T-helper 9 cell (primary cell): ENCODE data around the gene RNASE9.
"Not testable (repeated sequence)": the region's sequence is repeated elsewhere in the genome, so short reads cannot be mapped to it uniquely, and the experiment has no call there.

ENCODE experiments used
- DNase-seq: peaks from one replicate; pipeline ENCODE4 v3.0.0-alpha.2; 2020
- total RNA-seq, 2 donors: gene quantifications; one replicate each; lab custom pipeline; 2026; lab: John Stamatoyannopoulos, UW

The RNASE9 gene
- total RNA-seq = 0 reads per million in 2 donors

DNA sequence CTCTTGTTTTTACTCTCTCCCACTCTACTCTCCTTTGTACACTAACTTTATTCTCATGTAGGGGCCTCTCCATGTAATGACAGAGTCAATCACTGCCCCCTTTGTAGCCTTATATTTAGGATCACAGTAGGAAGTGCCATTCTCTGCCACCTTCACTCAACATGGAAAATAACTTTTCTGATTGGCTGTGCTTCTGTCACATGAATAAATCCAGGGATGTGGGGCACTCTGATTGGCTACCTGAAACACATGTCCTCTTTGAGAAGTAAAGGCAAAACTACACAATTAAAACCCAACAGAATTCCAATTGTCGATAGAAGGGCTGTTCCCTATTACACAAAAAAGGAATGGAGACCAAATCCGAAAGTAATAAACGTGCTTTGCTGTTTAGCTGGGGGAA, at the start of gene RNASE9:
Gene RNASE9 (minus strand): TSS at position 87 of the 400 bp plus-strand sequence.
- DNase-seq = no peak

DNA sequence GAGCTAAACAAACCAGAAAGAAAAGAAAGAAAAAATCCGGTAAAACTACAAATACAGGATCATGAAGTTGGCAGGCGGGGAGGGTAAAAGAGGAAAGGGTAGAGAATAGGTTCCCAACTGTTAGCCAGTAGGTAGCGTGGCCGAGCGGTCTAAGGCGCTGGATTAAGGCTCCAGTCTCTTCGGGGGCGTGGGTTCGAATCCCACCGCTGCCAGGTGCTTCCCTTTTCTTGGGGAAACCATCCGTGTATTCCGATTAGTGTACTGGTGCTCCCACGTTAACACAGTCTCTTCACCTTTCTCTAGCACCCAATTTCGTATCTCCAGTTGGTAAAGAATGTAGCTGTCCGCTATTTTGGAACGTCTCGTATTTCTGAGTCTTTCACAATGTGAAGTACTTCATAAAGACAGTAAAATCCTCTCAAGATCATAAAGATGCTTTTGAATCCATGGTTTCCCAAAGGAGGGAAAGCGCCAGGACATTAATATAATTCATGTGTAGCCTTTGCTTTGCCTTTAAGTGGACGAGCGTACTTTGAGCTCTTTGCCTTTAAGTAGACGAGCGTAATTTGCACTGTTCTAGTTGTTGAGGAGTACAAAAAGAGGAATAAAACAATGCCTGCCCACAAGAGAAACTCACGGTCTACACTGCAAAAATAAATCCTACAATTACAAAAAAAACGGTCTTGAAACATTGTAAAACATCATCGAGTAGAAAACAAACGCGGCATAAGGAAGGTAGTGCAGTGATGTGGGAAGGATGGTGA, 49.3 kb upstream of the RNASE9 start:
- peak; percentile 69 for DNase-seq

DNA sequence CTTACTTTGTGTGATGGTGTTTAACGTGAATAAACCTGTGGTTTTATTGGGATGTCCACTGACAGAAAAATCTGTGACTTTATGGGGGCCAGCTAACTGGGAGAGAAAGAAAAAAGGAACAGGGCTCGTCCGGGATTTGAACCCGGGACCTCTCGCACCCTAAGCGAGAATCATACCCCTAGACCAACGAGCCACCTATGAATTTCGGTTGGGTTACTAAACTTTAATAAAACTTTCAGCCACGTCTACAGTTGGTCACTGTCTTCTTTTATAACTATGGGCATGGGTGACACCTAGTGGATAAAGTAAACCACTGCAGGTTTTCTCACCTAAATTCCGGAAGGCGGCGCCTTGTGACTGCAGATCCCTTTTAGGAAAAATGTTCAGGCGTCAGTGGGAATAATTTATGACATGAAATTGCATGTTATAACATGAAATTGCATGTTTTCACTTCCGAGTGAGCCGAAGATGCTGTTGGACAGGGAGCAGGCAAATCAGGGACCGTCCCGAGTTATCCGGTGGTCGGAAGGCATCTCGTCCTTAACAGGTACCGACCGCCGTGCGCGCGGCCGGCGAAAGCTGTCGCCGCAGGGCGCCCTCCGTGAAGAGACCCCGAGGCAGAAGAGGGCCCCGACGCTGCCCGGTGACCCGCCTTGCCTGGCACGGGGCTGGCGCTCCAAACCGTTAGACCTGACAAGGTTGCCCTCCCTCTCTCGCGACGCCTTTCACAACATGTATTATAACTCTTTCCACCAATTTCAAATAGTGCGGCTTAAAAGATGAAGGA, 48.6 kb upstream of the RNASE9 start:
- peak; percentile 36 for DNase-seq

DNA sequence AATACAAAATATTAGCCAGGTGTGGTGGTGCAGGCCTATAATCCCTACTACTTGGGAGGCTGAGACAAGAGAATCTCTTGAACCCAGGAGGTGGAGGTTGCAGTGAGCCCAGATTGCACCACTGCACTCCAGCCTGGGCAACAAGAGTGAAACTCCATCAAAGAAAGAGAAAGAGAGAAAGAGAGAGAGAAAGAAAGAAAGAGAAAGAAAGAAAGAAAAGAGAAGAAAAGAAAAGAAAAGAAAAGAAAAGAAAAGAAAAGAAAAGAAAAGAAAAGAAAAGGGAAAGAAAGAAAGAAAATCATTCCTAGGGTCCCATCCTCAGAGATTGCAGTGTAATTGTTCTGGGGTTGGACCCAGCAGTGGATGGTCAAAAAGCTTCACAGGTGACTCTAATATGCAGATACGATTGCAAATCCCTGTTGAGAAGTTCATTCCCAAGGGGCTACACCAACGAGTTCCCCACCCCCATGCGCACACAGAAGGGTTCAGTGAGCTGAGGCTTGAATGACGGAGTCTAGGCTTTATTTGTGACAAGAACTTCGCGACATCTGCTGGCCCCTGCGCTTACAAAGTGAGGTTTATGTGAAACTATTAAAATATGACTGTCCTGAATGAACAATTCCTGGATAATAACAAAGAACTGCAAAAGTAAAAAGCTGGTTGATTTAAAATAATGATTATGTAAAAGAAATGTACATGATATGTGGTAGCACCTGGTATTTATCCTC, 47.7 kb upstream of the RNASE9 start:
- no peak for DNase-seq

DNA sequence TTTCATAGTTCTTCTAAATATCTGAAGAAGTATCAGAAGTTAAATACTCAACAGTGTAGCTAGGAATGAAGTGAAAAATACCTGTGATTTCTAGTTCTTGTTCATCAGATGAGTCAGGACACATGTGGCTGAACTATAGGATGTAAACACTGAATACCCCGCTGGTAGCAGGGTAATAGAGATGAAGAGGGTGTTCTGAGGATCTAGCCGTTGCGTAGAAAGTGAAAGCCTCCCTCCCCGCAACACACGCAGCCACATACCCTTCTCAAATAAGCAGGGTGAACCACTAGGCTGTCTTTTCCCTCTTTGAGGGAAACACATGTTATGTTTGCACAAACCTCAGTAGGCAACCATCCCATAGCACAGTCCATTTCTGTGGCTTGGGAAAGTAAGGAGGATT, 46.8 kb upstream of the RNASE9 start:
- DNase-seq = no peak

DNA sequence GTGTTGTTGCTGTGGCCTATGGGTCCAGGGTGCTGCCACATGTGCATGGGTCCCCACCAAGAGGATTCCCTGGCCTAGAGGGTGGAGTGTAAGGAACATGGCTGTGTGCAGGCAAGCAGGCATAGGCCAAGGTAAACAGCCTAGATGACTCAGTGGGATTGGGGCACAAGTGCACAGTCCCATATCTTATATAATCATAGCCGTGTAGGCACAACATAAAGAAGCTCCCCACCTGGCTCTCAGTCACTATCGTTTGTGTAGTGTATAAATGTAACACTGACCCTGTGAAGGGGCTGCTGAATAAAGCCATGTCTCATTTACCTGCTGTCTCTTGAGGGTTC, 46.0 kb upstream of the RNASE9 start:
- DNase-seq = no peak

DNA sequence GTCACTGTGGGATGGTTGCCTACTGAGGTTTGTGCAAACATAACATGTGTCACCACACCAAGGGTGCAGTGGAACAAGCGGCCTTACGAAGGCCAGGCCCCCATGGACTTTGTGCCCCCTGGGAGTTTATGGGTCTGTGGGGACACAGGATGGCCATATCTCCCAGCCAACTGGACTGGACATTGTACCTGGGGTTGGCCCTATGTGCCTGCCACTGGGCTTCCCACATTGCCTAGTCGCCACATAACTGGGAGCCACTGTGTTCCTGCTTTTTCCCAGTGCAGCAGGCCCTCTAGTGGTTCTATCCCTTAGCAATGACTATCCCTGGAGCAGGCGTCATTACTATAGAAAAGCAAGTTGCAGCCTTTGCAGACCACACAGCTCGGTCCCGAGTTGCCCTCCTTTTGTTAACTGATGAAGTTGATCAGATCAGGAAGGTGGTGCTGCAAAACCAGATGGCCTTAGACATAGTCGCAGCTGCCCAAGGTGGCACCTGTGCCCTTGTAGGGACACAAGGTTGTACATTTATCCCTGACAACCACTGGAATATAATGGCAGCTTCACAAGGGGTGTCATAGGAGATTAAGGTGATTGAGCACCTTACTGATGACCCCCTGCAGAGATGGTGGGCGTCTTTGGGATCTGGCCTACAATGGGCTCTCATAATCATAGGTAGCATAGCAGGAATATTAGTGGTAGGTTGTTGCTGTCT, 45.5 kb upstream of the RNASE9 start:
- no peak for DNase-seq

DNA sequence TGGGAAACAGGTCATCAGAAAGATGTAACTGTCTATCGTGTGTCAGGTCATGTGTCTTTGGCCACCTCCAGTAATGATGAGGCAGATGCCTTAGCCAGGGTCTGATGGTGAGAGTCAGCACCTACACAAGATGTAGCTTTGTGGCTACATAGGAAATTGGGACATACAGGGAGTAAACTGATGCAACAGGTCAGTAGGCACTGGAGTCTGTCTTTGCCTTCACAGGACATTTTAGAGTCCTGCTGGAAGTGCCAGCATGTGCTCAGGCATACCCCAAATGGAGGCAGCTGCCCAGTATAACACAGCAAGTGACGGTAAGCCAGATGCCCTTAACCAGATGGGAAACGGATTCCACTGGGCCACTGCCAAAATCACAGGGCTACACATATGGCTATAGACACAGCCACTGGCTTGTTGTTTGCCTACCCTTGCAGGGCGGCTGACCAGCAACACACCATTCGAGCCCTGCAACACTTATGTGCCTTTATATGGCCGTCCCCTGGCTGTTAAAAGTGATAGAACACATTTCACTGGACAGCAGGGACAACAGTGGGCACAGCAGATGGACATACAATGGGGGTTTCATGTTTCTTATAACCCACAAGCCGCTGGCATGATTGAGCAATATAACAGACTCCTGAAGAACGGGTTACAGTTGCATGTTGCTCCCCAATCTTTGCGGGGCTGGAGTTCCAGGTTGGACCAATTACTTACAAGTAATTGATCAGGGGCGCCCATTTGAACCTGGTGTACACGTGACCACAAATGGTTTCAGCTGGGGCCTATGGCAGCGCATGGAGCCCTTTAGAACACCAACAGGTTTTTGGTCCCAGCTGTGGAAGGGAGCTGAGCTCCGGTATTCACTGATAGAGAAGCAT, 43.2 kb upstream of the RNASE9 start:
- no peak for DNase-seq

DNA sequence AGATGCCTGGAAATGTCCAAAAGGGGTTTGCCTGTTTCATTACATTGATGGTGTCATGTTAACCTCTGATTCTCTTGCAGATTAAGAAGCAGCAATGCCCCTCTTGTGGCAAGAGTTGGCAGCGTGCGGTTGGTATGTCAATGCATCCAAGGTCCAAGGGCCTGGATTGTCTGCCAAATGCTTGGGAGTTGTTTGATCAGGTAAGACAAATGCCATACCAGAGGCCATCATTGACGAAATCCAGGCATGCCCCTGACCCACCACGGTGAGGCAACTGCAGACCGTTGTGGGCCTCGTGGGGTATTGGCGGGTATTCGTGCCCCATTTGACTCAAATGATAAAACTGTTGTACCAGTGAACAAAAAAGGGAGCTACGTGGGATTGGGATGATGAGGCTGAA, 41.7 kb upstream of the RNASE9 start:
- DNase-seq = no peak

DNA sequence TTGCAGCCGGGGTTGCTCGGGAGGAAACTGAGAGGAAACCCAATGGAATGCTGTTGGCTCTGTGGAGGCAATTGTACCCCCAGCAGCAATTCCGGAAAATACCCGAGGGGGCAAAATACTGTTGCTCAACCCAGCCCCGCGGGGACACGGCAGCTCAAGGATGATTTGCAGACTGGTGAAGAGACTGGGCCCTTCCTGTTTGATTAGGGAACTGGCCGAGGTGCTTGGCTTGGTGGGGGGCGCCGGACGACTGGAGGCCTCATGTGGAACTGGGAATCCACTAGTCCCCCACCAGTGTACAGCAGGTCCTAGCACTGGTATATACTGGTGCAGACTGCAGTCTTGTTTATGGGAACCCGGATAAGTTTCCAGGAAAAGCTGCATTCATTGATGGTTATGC, 40.7 kb upstream of the RNASE9 start:
- DNase-seq = no peak

DNA sequence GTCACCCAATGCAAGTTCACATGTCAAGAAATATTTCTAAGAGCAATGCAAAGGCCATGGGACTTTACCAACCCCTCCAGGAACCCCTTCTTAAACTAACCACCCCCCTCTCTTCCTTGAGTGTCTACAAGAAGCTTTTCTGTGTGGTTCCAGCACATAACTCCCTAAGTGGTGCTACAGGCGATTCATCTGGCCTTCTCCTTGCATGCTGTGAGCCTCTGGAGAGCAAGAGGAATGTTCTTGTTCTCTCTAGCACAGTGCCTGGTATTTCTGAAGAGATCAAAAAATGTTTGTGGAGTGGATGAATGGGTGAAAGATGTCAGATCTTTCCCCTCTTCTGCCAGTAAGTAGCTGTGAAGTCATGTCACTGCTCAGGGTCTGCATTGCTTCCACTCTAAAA, 36.3 kb upstream of the RNASE9 start:
- no peak for DNase-seq

DNA sequence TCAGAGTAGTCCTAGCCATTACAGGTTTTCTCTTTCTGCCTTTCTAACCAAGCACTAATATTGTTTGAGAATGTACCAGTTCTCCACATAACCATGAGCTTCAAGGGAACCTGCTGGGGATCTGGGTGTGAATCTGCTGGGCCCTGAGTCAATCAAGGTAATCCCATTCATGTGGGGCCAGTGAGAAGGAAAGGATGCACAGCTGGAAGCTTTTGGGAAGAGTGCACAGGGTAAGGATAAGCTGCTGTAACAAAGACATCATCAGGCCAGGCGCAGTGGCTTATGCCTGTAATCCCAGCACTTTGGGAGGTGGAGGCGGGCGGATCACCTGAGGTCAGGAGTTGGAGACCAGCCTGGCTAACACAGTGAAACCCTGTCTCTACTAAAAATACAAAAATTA, 34.9 kb upstream of the RNASE9 start:
- DNase-seq = not testable (repeated sequence)

DNA sequence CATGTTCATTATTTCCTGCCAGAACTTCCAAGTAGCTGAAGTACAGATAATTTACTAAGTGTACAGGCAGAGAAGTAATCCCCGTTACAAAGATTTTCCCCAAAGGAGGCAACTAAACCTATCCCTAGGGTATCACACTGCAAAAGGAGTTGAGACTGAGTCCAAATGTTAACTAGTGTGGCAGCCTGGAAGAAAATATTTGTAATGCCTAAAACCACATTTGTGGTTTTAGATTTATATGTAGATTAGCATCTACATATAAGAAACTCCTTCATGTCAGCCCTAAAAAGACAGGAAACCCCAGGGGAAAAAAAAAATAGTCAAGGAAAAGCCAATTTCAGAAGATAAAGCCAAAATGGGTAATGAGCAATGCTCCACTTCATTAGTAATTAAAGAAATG, 31.7 kb upstream of the RNASE9 start:
- DNase-seq = no peak

DNA sequence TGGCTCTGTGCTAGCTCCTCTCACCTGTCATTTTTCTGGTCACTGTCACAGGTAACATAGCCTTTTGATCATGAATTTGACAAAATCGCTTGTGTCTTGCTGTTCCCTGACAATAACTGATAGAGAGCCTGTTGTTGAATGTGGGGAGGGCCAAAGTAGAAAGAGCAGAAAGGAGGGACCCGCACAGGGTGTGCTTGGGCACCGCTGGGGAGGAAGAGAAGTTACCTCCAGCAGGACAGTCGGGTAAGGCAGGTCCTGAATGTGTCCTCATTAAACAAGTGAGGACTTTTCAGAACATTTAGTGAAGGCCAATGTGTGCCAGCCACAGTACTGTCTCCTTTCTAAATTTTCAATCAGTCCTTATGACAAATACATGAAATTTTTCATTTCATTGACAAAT, 30.4 kb upstream of the RNASE9 start, which contains the start of gene RNASE12:
Gene RNASE12 (minus strand): TSS at position 142 of the 400 bp plus-strand sequence. CDS start 653 bp downstream, outside the sequence.
- DNase-seq = no peak

DNA sequence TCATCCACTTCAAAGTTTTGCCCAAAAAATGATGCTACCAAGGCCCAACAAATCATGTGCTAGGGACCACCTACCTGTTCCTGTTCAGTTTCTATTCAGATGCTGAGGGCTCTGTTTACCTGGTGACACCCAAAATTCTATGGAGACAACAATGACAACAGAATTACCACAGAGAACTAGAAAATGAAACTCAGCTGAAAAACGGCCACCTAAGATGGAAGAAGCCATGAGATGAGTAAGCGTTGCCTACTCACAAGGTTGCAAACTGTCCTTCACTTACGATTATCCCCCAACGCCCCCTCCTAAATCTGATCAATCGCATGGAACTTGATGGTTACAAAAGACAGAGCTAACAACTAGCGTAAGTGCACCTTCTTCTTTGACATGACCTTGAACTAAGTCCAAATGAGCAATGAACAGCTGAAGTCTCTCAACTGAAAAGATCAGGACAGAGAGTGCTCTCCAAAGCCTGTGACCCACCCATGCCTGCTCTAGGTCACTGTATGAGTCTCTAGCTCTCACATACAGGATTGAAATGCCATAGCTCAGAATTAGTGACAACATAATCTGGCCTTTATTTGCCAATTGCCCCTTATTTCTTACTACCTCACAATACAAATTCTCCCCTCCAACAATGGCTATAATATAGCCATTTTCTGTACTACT, 26.8 kb upstream of the RNASE9 start, which contains the start of gene RNASE11:
Gene RNASE11 (minus strand): TSS at position 513 of the 666 bp plus-strand sequence.
- no peak for DNase-seq

DNA sequence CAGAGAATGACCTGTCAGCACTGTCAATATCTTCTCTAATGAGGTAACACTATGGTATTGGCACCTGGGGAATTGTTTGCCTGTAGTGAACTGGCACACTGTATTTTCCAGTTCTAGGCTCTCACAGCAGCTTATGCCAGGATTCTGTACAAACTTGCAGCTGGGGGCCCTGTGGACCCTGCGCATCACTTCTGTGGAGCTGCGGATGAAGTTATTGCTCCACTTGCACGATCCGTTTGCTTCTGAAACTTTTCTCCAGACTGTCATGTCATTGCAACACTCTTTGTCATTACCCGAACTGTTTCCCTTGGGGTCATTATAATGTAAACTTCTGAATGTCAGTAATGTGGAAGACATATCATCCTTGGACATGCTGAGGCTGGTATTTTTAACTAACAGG, 23.1 kb upstream of the RNASE9 start:
- DNase-seq = no peak

DNA sequence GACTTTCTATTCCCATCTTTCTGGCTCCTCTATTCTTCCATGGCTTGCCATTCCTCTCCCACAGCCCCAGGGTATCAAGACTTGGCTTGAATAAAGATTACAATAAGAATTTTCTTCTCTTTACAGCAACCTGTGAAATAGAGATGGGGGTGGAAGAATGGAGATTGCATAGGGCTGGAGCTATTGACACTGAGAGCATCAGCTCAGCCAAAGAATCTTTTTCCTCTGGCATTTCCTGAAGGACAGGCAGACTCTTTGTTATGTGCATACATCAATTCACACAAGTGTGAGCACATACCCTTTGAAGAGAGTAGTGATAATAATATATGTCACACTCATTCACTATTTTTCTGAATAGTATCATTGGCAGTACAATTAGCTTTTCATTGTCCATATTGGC, 22.3 kb upstream of the RNASE9 start:
- DNase-seq = no peak

DNA sequence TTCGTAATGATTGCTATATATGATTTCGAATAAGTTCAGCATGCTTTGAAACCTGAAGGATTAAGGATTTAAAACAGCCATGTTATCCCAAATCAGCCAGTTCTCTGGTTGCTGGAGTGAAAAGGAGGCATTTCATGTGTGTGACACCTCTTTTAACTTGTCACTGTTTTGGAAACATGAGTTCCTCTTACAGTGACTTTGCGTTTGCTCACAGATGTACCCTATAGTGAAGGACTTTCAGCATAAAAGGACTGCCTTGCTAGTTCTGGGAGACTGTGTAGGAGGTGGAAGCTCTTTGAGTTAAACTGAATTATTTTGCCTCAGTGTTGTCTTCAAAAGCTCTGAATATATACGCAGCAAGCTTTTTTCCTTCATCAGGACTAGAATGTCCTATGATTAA, 19.4 kb upstream of the RNASE9 start:
- DNase-seq = no peak

DNA sequence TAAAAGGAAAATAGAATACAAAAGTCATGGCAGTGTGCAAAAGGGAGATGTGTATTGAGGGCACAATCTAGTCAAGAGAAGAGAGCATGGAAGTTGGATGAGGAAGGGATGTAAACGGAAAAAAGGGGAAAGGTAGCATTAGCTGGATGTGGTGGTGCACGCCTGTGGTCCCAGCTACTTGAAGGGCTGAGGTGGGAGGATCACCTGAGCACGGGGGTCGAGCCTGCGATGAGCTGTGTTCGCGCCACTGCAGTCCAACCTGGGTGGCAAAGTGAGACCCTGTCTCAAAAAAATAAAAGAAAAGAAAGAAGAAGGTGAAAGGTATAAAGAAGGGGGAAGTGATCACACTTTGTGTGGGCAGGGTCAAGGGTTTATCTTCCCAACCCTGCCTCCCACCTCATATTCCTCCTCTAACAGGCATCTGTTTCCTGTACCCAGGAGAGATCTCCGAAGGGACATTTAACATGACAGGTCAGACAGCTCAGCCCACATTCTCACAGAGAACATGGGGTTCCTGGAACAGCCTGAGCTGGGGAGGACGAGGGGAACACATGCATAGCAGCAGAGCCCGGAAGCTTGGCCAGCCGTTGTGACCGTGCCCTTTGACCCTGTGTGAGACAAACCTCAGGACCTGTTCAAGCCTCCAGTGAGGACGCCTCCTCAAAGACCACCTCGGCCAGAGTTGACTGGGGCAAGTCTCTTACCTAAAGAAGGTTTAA, 18.1 kb upstream of the RNASE9 start:
- DNase-seq = no peak

DNA sequence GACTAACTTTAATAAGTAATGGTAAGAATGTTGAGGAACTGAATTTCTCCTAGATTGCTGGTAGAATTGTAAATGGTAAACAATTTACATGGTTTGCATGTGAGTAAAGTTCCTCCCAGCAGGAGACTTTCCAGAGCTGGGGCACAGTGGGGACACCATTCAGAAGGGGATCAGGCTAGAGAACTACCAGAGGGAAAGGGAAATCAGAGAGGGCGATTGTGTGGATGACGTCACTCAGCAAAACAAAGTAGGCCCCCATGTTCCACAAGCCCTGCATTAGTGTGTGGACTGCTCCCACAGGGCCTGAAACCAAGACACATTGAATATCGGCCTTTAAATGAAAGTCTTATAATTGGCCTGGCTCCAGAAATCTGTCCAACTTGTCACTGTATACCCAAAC, 17.5 kb upstream of the RNASE9 start:
- no peak for DNase-seq
